ENCODE measurements around the gene IFT81. TPM values are rescaled to one million over a fixed set of nuclear protein-coding genes. Genes with fewer than 3 reads are reported as not detected.
"Not testable (repeated sequence)": the region's sequence is repeated elsewhere in the genome, so short reads cannot be mapped to it uniquely, and the experiment has no call there.

IFT81 gene
- total and polyA plus RNA-seq, 3 donors from 2014 or later = 20.1 to 43.4 (median 26.7) TPM

- intact Hi-C loops (cut with DNase I; ENCODE audit: low total_unique reads) = no loop called here
- WGBS, 2 donors = 90 to 99% methylated on average over 2 of the region's 2 CpGs
- no peaks in the 10 kb centered on the region for H3K36me3 ChIP-seq (ENCODE audit: low read depth, missing control alignments)
- H3K4me3 ChIP-seq = no peak overlapping the region
- DNase-seq = no peak
- no peaks in the 10 kb centered on the region for H3K9me3 ChIP-seq
- no peak for TF ChIP-seq CTCF (IDR thresholded peaks at IDR 0.05)
- TF ChIP-seq POLR2A (IDR thresholded peaks at IDR 0.05) = no peak
- H3K27ac ChIP-seq = no peak overlapping the region
- no peaks in the 10 kb centered on the region for H3K27me3 ChIP-seq
- no peaks in the 10 kb centered on the region for H3K4me1 ChIP-seq
Observed at GRCh38 chr12:110205931-110206330, 81.8 kb downstream of the IFT81 start.

- H3K9me3 ChIP-seq; H3K4me1 ChIP-seq; intact Hi-C loops (cut with DNase I; ENCODE audit: low total_unique reads); DNase-seq; H3K36me3 ChIP-seq (ENCODE audit: low read depth, missing control alignments); H3K27ac ChIP-seq; H3K27me3 ChIP-seq; H3K4me3 ChIP-seq: not testable (repeated sequence)
- 94 to 96% methylated on average over 10 of the region's 10 CpGs for WGBS, 2 donors
Observed at GRCh38 chr12:110211639-110212536, 87.7 kb downstream of the IFT81 start.

- Histone ChIP-seq H3K27ac (no peak overlapping the region), H3K4me1 (peaks cover 3% of the 10 kb centered on the region), H3K4me3 (no peak overlapping the region), H3K27me3 (no peaks in the 10 kb centered on the region), H3K9me3 (no peaks in the 10 kb centered on the region), H3K36me3 (ENCODE audit: low read depth, missing control alignments) (no peaks in the 10 kb centered on the region)
- no peak for DNase-seq
- 69 to 74% methylated on average over 7 of the region's 7 CpGs for WGBS, 2 donors
- intact Hi-C loops (cut with DNase I; ENCODE audit: low total_unique reads) = no loop called here
- no peak for TF ChIP-seq CTCF (IDR thresholded peaks at IDR 0.05)
- no peak for TF ChIP-seq POLR2A (IDR thresholded peaks at IDR 0.05)
Observed at GRCh38 chr12:110217996-110218674, 94.0 kb downstream of the IFT81 start.

- DNase-seq = no peak
- TF ChIP-seq POLR2A (IDR thresholded peaks at IDR 0.05) (no peak), CTCF (IDR thresholded peaks at IDR 0.05) (no peak)
- Histone ChIP-seq H3K4me3 (no peak overlapping the region), H3K4me1 (peaks cover 22% of the 10 kb centered on the region), H3K27ac (peak overlapping the region in 1 of 2 donors; percentile 70), H3K9me3 (no peaks in the 10 kb centered on the region), H3K27me3 (no peaks in the 10 kb centered on the region), H3K36me3 (ENCODE audit: low read depth, missing control alignments) (no peaks in the 10 kb centered on the region)
- intact Hi-C loops (cut with DNase I; ENCODE audit: low total_unique reads) = loop anchor here (10.0 kb wide), 1 partner anchor 117 kb away; no protein-coding TSS in a partner anchor
Observed at GRCh38 chr12:110222027-110222426, 97.9 kb downstream of the IFT81 start.

- peak overlapping the region in 1 of 2 donors; percentile 70 for H3K27ac ChIP-seq
- H3K4me1 ChIP-seq = peaks cover 22% of the 10 kb centered on the region
- H3K9me3 ChIP-seq = no peaks in the 10 kb centered on the region
- no peaks in the 10 kb centered on the region for H3K36me3 ChIP-seq (ENCODE audit: low read depth, missing control alignments)
- DNase-seq = no peak
- intact Hi-C loops (cut with DNase I; ENCODE audit: low total_unique reads) = loop anchor here (10.0 kb wide), 1 partner anchor 118 kb away; no protein-coding TSS in a partner anchor
- H3K4me3 ChIP-seq = no peak overlapping the region
- no peak for TF ChIP-seq POLR2A (IDR thresholded peaks at IDR 0.05)
- no peak for TF ChIP-seq CTCF (IDR thresholded peaks at IDR 0.05)
- no peaks in the 10 kb centered on the region for H3K27me3 ChIP-seq
- 38 to 48% methylated on average over 1 of the region's 1 CpG for WGBS, 2 donors
Observed at GRCh38 chr12:110222433-110222832, 98.3 kb downstream of the IFT81 start.
